ENCODE measurements around the gene LTB4R2. TPM values are rescaled to one million over a fixed set of nuclear protein-coding genes. Genes with fewer than 3 reads are reported as not detected.

LTB4R2 gene
- total and polyA plus RNA-seq, 12 donors = 0.42 to 11.1 (median 3.8) TPM

DNA sequence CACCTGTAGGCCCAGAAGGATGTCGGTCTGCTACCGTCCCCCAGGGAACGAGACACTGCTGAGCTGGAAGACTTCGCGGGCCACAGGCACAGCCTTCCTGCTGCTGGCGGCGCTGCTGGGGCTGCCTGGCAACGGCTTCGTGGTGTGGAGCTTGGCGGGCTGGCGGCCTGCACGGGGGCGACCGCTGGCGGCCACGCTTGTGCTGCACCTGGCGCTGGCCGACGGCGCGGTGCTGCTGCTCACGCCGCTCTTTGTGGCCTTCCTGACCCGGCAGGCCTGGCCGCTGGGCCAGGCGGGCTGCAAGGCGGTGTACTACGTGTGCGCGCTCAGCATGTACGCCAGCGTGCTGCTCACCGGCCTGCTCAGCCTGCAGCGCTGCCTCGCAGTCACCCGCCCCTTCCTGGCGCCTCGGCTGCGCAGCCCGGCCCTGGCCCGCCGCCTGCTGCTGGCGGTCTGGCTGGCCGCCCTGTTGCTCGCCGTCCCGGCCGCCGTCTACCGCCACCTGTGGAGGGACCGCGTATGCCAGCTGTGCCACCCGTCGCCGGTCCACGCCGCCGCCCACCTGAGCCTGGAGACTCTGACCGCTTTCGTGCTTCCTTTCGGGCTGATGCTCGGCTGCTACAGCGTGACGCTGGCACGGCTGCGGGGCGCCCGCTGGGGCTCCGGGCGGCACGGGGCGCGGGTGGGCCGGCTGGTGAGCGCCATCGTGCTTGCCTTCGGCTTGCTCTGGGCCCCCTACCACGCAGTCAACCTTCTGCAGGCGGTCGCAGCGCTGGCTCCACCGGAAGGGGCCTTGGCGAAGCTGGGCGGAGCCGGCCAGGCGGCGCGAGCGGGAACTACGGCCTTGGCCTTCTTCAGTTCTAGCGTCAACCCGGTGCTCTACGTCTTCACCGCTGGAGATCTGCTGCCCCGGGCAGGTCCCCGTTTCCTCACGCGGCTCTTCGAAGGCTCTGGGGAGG is 985 bp downstream of the LTB4R2 start, which contains the start of gene LTB4R:
TSS of gene LTB4R (plus strand) at position 857 of the 959 bp plus-strand sequence. CDS start 4,150 bp downstream, outside the sequence.
- 1 to 6% (median 2%) methylated on average over 10 to 99 of the region's 99 CpGs for WGBS, 4 donors
- peaks cover 0 to 21% of the 10 kb centered on the region in 2 donors for H3K36me3 ChIP-seq (replicated peaks in 1 of 2)
- H3K4me1 ChIP-seq (replicated peaks in 1 of 2) = peaks cover 20 to 52% of the 10 kb centered on the region in 2 donors
- intact Hi-C loops (cut with DNase I) = no loop called here
- H3K4me3 ChIP-seq = peak within 1 kb of the TSS in 3 of 4 donors; percentile 21 to 64 (median 41)
- TF ChIP-seq POLR2A (IDR thresholded peaks at IDR 0.05) = peak in 1 of 2 donors; percentile 59
- peak in 4 of 6 experiments; percentile 43 to 53 (median 50) for TF ChIP-seq CTCF (IDR thresholded peaks at IDR 0.05)
- DNase-seq = peak; percentile 80 to 89 (median 87)
- no peaks in the 10 kb centered on the region for H3K27me3 ChIP-seq
- no peaks in the 10 kb centered on the region for H3K9me3 ChIP-seq (replicated peaks in 1 of 3)
- peak within 1 kb of the TSS; percentile 68 to 97 (median 83) for H3K27ac ChIP-seq

DNA sequence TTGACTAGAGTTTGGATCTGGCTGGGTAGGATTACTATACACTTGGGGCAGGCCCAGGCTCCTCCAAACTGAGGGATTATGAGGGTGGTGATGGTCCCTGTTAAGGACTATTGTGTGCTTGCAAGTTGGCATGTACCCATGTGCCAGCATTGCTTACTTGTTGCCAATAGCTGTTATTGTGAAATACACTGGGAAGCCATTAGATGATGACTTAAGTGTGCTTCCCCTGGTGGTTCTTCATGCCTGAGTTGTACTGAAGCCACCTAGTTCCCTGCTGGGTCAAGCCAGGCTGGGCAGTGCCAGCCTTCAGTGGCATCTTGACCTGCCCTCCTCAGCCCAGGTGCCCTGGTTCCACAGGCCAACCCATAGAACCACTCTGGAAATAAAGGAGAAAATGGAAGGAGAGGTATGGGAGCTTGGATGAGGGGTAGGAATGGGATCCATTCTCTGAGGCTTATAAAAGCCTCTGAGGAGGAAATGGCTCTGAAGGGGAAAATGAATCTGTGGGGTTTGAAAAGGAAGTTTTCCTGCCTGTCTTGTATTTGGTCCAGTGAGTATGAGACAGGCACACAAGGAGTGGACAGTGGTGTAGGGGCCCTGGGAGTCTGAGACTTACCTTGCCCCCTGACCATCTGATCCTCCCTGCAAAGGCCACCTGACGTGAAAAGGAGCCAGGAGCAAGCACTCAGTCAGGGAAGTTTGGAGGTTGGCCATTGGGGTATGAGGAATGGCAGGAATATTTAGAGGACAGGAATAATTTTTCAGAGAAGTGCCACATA is 2.1 kb downstream of the LTB4R2 start:
- 81 to 86% (median 84%) methylated on average over 1 of the region's 1 CpG for WGBS, 4 donors
- DNase-seq = peak in 3 of 7 donors; percentile 54 to 64 (median 59)
- no peaks in the 10 kb centered on the region for H3K9me3 ChIP-seq (replicated peaks in 1 of 3)
- TF ChIP-seq CTCF (IDR thresholded peaks at IDR 0.05) (peak in 1 of 6 experiments; percentile 11), POLR2A (IDR thresholded peaks at IDR 0.05) (no peak)
- intact Hi-C loops (cut with DNase I) = no loop called here
- peaks cover 0 to 10% of the 10 kb centered on the region in 2 donors for H3K36me3 ChIP-seq (replicated peaks in 1 of 2)
- no peaks in the 10 kb centered on the region for H3K27me3 ChIP-seq
- H3K4me3 ChIP-seq = peak overlapping the region in 1 of 4 donors; percentile 64
- H3K27ac ChIP-seq = peak overlapping the region; percentile 68 to 97 (median 83)
- peaks cover 20 to 57% of the 10 kb centered on the region in 2 donors for H3K4me1 ChIP-seq (replicated peaks in 1 of 2)

DNA sequence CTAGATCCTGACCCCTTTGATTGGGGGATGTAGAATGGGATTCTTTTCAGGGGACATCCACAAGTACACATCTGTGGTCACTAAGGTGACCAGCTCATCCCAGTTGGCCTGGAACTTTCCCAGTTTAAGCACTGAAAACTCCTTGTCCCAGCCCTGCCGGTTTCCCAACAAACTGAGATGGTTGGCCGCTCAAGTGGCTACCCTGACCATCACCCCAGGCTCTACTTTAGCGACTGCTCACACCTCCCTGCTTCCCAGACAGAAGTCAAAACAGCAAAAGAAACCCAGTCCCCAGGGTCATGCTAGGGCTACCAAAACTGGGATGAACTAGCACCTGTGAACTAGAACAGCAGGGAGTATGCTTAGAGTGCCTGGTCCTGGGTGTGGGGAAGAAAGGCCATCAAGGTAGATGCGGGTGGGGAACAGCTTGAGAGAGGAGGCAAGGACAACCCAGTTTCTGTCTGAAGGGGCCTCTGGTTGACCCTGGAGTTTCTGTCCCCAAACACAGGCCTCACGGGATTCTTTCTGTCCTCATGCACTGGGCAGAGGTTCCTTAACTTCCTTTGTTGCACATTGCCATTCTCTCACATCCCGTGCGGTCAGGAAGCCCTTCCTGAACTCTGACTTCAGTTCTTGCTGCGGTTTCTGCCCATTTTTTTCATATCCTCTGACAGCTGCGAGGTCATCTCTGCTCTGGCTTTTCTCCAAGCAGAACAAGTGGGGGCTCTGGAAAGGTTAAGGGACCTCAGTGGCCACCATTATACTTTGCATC is 3.0 kb downstream of the LTB4R2 start:
- H3K4me1 ChIP-seq (replicated peaks in 1 of 2) = peaks cover 20 to 61% of the 10 kb centered on the region in 2 donors
- H3K27me3 ChIP-seq = no peaks in the 10 kb centered on the region
- TF ChIP-seq POLR2A (IDR thresholded peaks at IDR 0.05) (peak in 1 of 2 donors; percentile 17), CTCF (IDR thresholded peaks at IDR 0.05) (no peak)
- WGBS, 4 donors = 58 to 66% (median 60%) methylated on average over 8 to 9 of the region's 9 CpGs
- H3K4me3 ChIP-seq = no peak overlapping the region
- H3K27ac ChIP-seq = peak overlapping the region in 4 of 5 donors; percentile 23 to 97 (median 80)
- intact Hi-C loops (cut with DNase I) = no loop called here
- DNase-seq = peak in 6 of 7 donors; percentile 50 to 82 (median 65)
- H3K9me3 ChIP-seq (replicated peaks in 1 of 3) = no peaks in the 10 kb centered on the region
- H3K36me3 ChIP-seq (replicated peaks in 1 of 2) = peaks cover 0 to under 1% of the 10 kb centered on the region in 2 donors

Measured in adrenal gland (tissue), 12 donors.